DND-41 (cell line): ENCODE data around the gene PCDHGA5.

Source experiments
- CTCF ChIP-seq: IDR thresholded peaks from 2 replicates; pipeline ENCODE4 v1.5.1; 2012; ENCODE audit warnings: borderline replicate concordance, low read length, moderate library complexity, mild to moderate bottlenecking; ENCODE audit not compliant: poor library complexity, severe bottlenecking; ENCODE audit errors: extremely low read depth
- EZH2 ChIP-seq: IDR thresholded peaks from 3 replicates; pipeline ENCODE4 v1.6.1; 2012; ENCODE audit warnings: borderline replicate concordance, low read depth, mild to moderate bottlenecking, moderate library complexity, low read length, inconsistent platforms; ENCODE audit not compliant: severe bottlenecking

GRCh38 chr5:141345327-141345726, 18.6 kb upstream of the PCDHGA5 start:
- TF ChIP-seq CTCF, result no peak
- no peak for TF ChIP-seq EZH2
